ENCODE data around the gene HLA-DQA2.
A peak's percentile ranks its signal among the peaks of the same experiment; 100 is the strongest.
"Not testable (repeated sequence)": the region's sequence is repeated elsewhere in the genome, so short reads cannot be mapped to it uniquely, and the experiment has no call there.

The HLA-DQA2 gene

DNA sequence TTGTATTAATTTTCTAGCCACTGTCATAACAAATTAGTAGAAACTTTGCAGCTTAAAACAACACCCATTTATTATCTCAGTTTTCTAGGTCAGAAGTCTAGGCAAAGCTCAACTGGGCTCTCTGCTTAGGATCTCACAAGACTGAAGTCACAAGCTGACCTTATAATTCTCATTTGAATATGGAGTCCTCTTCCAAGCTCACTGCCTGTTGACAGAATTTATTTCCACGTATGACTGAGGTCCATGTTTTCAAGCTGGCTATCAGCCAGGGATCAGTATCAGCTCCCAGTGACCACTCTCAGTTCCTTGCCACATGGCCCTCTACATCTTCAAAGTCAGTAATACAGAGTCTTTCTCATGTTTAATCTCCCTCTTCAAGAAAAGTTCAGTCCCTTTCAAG lies 33.9 kb downstream of the HLA-DQA2 start:
- no peak overlapping the region for H3K4me3 ChIP-seq (ENCODE audit: low read length)
- DNase-seq (ENCODE audit: low read depth): no peak
- TF ChIP-seq, protein P1, sequence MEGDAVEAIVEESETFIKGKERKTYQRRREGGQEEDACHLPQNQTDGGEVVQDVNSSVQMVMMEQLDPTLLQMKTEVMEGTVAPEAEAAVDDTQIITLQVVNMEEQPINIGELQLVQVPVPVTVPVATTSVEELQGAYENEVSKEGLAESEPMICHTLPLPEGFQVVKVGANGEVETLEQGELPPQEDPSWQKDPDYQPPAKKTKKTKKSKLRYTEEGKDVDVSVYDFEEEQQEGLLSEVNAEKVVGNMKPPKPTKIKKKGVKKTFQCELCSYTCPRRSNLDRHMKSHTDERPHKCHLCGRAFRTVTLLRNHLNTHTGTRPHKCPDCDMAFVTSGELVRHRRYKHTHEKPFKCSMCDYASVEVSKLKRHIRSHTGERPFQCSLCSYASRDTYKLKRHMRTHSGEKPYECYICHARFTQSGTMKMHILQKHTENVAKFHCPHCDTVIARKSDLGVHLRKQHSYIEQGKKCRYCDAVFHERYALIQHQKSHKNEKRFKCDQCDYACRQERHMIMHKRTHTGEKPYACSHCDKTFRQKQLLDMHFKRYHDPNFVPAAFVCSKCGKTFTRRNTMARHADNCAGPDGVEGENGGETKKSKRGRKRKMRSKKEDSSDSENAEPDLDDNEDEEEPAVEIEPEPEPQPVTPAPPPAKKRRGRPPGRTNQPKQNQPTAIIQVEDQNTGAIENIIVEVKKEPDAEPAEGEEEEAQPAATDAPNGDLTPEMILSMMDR (IDR thresholded peaks at IDR 0.05; ENCODE audit: insufficient read depth, low read depth, low read length, missing control alignments): no peak

- TF ChIP-seq, protein P1 (IDR thresholded peaks at IDR 0.05; ENCODE audit: insufficient read depth, low read depth, low read length, missing control alignments): no peak
These were observed 37.8 kb downstream of the HLA-DQA2 start for GRCh38 chr6:32779036-32779435.

GRCh38 chr6:32782923-32783322 lies 41.7 kb downstream of the HLA-DQA2 start:
- DNase-seq (ENCODE audit: low read depth); H3K4me3 ChIP-seq (ENCODE audit: low read length): not testable (repeated sequence)

More at GRCh38 chr6:32779036-32779435, 37.8 kb downstream of the HLA-DQA2 start:
- no peak for DNase-seq (ENCODE audit: low read depth)
- no peak overlapping the region for H3K4me3 ChIP-seq (ENCODE audit: low read length)

DNA sequence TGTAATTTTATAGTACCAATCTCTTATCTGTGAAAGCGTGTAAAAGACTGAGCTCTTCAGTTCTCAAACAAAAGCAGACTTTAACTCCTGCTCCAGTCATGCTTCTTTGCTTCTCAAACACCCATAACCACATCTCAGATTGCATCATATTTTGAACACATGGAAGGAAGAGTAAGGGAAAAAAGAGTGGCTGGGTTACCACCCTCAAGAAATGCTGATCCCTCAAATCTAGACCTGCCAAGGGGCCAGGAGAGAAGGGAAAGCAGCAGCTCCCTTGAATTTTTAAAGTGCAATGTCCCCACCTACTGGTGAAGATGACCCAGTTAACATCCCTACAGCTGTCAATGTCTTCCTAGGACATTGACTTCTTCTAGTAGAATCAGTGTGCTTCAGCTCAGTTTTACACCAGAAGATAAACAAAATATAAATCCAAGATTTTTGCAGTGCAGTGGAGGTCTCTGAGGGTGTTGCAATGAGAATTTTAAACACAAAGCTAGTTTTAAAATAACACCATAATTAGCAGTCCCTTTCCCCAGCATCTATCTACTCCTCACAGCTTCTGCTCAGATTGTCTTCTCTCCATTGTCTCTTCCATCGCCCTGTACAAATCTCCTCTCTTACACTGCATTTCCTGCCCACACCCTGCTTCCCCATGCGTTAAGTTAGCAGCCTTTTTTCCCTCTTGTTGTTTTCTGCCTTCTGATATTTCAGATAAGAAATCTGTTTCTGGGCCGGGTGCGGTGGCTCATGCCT lies 44.8 kb downstream of the HLA-DQA2 start:
- H3K4me3 ChIP-seq (ENCODE audit: low read length): no peak overlapping the region
- peak; percentile 70 for DNase-seq (ENCODE audit: low read depth)
- TF ChIP-seq, protein P1 (IDR thresholded peaks at IDR 0.05; ENCODE audit: insufficient read depth, low read depth, low read length, missing control alignments): peak; percentile 73

- peak; percentile 70 for DNase-seq (ENCODE audit: low read depth)
- TF ChIP-seq, protein P1 (IDR thresholded peaks at IDR 0.05; ENCODE audit: insufficient read depth, low read depth, low read length, missing control alignments): no peak
- no peak overlapping the region for H3K4me3 ChIP-seq (ENCODE audit: low read length)
These were observed 49.1 kb downstream of the HLA-DQA2 start for GRCh38 chr6:32790306-32790705.

DNA sequence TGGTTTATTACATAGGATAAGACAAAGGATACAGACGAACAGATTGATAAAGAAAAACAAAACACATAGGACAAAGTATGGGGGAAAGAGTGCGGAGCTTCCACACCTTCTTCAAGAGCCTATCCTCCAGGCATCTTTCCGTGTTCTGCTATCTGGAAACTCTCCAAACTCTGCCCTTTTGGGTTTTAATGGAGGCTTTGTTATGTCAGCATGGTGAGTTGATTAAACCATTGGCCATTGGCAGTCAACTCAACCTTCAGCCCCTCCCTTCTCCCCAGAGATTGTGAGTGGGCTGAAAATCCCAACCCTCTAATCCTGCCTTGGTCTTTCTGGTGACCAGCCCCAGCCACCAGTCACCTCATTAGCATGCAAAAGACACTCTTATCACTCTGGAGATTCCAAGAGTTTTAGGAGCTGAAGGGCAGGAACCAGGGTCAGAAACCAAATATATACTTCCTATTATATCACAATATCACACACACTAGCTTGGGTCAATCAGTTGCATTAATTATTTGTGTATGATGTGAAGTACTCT lies 51.8 kb downstream of the HLA-DQA2 start:
- H3K4me3 ChIP-seq (ENCODE audit: low read length): no peak overlapping the region
- TF ChIP-seq, protein P1 (IDR thresholded peaks at IDR 0.05; ENCODE audit: insufficient read depth, low read depth, low read length, missing control alignments): no peak
- DNase-seq (ENCODE audit: low read depth): no peak

DNA sequence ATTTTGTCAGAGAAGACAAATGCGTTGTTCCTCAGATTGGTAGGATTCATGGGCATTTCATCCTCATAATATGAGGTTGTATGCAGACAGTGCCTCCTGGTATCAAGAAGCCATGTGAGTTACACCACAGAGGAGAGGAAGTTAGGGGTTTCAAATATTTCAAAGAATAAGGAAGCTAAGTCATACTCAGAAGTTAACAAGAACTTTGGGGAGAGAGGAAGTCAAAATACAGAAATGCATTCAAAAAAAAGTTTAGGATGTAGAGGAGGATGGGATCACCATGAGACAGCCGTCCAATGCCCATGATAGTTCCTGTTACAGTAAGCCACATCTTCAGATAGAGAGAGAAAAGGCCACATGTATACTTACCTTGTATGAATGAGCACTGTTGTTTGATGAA lies 53.3 kb downstream of the HLA-DQA2 start:
- no peak overlapping the region for H3K4me3 ChIP-seq (ENCODE audit: low read length)
- TF ChIP-seq, protein P1 (IDR thresholded peaks at IDR 0.05; ENCODE audit: insufficient read depth, low read depth, low read length, missing control alignments): no peak
- no peak for DNase-seq (ENCODE audit: low read depth)
